ENCODE results near the gene LMCD1. TPM values are rescaled to one million over a fixed set of nuclear protein-coding genes. Genes with fewer than 3 reads are reported as not detected.

The LMCD1 gene
- total RNA-seq, 1 experiment from 2014 or later: 23.9 TPM

GRCh38 chr3:8562081-8562595, 60.5 kb downstream of the LMCD1 start:
- no peak overlapping the region for H3K27ac Mint-ChIP-seq (ENCODE audit: unreplicated experiment)
- H3K4me1 Mint-ChIP-seq (ENCODE audit: low read depth, unreplicated experiment): no peaks in the 10 kb centered on the region

GRCh38 chr3:8563146-8563545, 61.5 kb downstream of the LMCD1 start:
- Histone ChIP-seq H3K27me3 (replicated peaks; ENCODE audit: control insufficient read depth, insufficient read depth, low read length) (no peaks in the 10 kb centered on the region), H3K4me3 (ENCODE audit: low read depth, low read length) (no peak overlapping the region), H3K9me3 (no peaks in the 10 kb centered on the region), H3K4me1 (no peaks in the 10 kb centered on the region), H3K36me3 (ENCODE audit: control insufficient read depth, insufficient read depth, low read length) (no peaks in the 10 kb centered on the region)
- Mint-ChIP-seq H3K36me3 (ENCODE audit: insufficient read depth, unreplicated experiment) (peaks cover 5% of the 10 kb centered on the region), H3K4me3 (ENCODE audit: unreplicated experiment) (no peak overlapping the region), H3K27me3 (ENCODE audit: insufficient read depth, unreplicated experiment) (no peaks in the 10 kb centered on the region), H3K9me3 (ENCODE audit: unreplicated experiment) (no peaks in the 10 kb centered on the region), H3K4me1 (ENCODE audit: low read depth, unreplicated experiment) (no peaks in the 10 kb centered on the region), H3K27ac (ENCODE audit: unreplicated experiment) (no peak overlapping the region)
- ChIA-PET POLR2A (no interaction called here), CTCF (no interaction called here)
- TF ChIP-seq CTCF (IDR thresholded peaks at IDR 0.05; ENCODE audit: insufficient read depth in 1 of 2, low read depth in 1 of 2, low read length in 1 of 2, severe bottlenecking in 1 of 2, unreplicated experiment in 1 of 2): no peak
- BruUV-seq (replicated peaks): no TSS peak
- no peak for DNase-seq
- intact Hi-C loops (cut with micrococcal nuclease; ENCODE audit: unreplicated experiment): no loop called here

More at GRCh38 chr3:8562081-8562595, 60.5 kb downstream of the LMCD1 start:
- TF ChIP-seq CTCF (IDR thresholded peaks at IDR 0.05; ENCODE audit: insufficient read depth in 1 of 2, low read depth in 1 of 2, low read length in 1 of 2, severe bottlenecking in 1 of 2, unreplicated experiment in 1 of 2): no peak
- BruUV-seq (replicated peaks): no TSS peak
- Mint-ChIP-seq H3K4me3 (ENCODE audit: unreplicated experiment) (no peak overlapping the region), H3K27me3 (ENCODE audit: insufficient read depth, unreplicated experiment) (no peaks in the 10 kb centered on the region), H3K36me3 (ENCODE audit: insufficient read depth, unreplicated experiment) (peaks cover 5% of the 10 kb centered on the region), H3K9me3 (ENCODE audit: unreplicated experiment) (no peaks in the 10 kb centered on the region)
- Histone ChIP-seq H3K27me3 (replicated peaks; ENCODE audit: control insufficient read depth, insufficient read depth, low read length) (no peaks in the 10 kb centered on the region), H3K9me3 (no peaks in the 10 kb centered on the region), H3K4me3 (ENCODE audit: low read depth, low read length) (no peak overlapping the region), H3K4me1 (no peaks in the 10 kb centered on the region), H3K36me3 (ENCODE audit: control insufficient read depth, insufficient read depth, low read length) (no peaks in the 10 kb centered on the region)
- no peak for DNase-seq
- CTCF ChIA-PET: no interaction called here
- POLR2A ChIA-PET: interaction anchor here (1.0 kb wide), 1 partner anchor 61 kb away, joined by 3 read pairs; the partner anchor contains the start of gene LMCD1
- intact Hi-C loops (cut with micrococcal nuclease; ENCODE audit: unreplicated experiment): no loop called here

GRCh38 chr3:8563597-8563996, 62.0 kb downstream of the LMCD1 start:
- ChIA-PET POLR2A (no interaction called here), CTCF (no interaction called here)
- no peak overlapping the region for H3K27ac Mint-ChIP-seq (ENCODE audit: unreplicated experiment)
- no peaks in the 10 kb centered on the region for H3K9me3 Mint-ChIP-seq (ENCODE audit: unreplicated experiment)
- intact Hi-C loops (cut with micrococcal nuclease; ENCODE audit: unreplicated experiment): no loop called here
- H3K4me1 ChIP-seq: no peaks in the 10 kb centered on the region
- no peaks in the 10 kb centered on the region for H3K27me3 ChIP-seq (replicated peaks; ENCODE audit: control insufficient read depth, insufficient read depth, low read length)
- TF ChIP-seq CTCF (IDR thresholded peaks at IDR 0.05; ENCODE audit: insufficient read depth in 1 of 2, low read depth in 1 of 2, low read length in 1 of 2, severe bottlenecking in 1 of 2, unreplicated experiment in 1 of 2): no peak
- H3K36me3 ChIP-seq (ENCODE audit: control insufficient read depth, insufficient read depth, low read length): no peaks in the 10 kb centered on the region
- no peak overlapping the region for H3K4me3 ChIP-seq (ENCODE audit: low read depth, low read length)
- no peaks in the 10 kb centered on the region for H3K9me3 ChIP-seq
- no peak overlapping the region for H3K4me3 Mint-ChIP-seq (ENCODE audit: unreplicated experiment)
- peaks cover 5% of the 10 kb centered on the region for H3K36me3 Mint-ChIP-seq (ENCODE audit: insufficient read depth, unreplicated experiment)
- DNase-seq: no peak
- no TSS peak for BruUV-seq (replicated peaks)
- no peaks in the 10 kb centered on the region for H3K4me1 Mint-ChIP-seq (ENCODE audit: low read depth, unreplicated experiment)
- no peaks in the 10 kb centered on the region for H3K27me3 Mint-ChIP-seq (ENCODE audit: insufficient read depth, unreplicated experiment)
